GM18909 (cell line): ENCODE results near the gene IL12RB2.

Source experiments
- ATAC-seq: cut with Tn5 transposase; IDR thresholded peaks from one replicate; pipeline ENCODE4 v1.9.1; 2021; ENCODE audit warnings: mild to moderate bottlenecking; ENCODE audit not compliant: unreplicated experiment, poor library complexity

IL12RB2 gene

DNA sequence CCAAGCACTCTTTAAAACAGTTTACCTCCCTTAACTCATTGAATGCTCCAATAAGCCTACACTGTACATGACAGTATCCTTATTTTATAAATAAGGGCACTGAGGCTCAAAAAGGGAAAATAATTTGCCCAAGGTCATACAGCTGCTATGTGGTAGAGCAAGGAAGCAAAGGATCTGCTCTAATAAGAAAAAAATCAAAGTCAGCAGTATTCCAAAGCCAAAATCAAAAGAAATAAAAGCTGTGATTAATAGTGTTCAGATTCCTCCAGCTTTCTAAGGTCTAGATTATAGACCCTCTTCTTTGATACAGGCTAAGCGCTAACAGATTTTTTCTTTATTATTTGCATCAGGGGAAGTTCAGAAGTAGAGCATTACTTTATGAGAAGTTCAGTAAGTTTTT is 39.3 kb downstream of the IL12RB2 start:
- no peak for ATAC-seq

DNA sequence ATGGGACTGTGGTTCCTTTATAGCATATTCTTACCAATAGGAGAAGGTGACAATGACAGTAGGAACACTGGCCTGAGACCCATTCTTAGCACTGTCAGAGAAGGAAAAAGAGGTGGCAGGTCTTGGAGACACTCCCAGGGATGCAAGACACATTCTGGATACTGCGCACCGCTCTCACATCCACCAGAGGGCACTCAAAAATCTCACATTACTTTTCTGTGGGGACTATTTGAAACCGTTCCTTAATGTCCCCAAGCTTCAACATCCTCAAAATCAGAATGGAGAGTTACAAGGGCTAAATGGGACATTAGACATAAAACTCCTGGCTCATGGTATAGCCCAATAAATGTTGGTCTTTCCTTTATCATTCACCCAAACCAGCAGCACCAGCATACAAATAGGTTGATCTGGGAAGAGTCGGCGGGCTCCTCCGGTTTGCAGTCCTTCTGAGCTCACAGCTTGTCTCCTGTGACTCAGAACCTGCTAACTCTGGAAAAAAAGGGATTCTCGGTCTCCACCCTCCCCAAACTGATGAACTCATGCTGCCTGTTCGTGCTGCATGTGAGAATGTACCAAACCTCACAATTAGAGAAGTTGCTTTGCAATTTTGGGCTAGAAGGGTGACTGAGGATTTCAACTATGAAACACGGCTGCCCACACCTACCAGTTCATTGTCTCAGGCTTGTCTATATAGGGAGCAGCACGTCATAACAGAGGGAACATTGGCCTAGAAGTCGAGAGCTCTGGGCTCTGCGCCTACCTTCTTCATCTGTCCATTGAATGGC is 40.2 kb downstream of the IL12RB2 start:
- peak; percentile 48 for ATAC-seq

DNA sequence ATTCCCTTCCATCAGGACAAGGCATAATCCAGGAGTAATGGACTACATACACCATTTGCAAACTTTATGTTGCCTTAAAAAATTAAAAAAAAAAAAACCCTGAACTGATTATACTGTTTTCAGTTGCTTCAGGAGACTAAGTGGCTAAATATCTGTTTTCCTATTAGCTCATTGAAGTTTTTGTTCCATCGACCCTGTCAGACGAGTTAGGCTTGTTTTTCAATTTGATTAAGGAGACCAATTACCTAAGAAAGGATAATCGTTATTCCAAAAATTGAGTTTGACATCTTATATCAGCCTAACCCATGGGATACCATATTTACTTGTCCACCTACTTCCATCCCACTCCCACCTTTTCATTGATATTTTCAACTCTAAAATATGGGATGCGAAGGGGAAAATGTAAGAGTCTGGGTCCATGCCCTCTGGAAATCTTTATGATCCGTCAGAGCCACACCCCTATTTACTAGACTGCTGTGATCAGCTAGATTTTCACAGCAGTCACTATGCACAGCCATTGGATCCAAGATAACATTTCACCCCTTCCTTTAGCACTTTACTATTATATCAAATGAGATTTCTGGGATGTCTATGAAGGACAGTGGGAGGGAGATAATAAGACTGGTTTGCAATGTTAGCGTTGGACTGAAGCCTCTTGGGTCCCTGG is 41.0 kb downstream of the IL12RB2 start:
- ATAC-seq = no peak

- ATAC-seq = peak; percentile 67
These were observed 43.1 kb downstream of the IL12RB2 start for GRCh38 chr1:67350783-67351182.

DNA sequence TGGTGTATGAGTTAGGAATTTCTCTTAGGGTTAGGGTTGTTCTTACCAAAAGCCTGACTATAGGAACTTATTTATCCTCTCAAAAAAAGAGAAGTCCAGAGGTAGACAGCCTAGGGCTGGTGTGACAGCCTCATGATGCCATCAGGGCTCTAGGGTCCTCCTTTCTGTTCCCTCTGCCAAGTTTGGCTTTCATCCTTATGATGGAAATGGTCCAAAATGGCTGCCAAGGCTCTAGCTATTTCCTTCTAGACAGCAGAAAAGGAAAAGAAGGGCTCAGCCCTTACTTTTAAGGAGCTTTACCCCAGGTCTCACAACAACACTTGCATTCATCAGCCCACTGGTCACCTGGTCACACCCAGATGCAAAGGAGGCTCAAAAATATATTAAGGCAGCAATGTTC is 44.5 kb downstream of the IL12RB2 start:
- no peak for ATAC-seq

DNA sequence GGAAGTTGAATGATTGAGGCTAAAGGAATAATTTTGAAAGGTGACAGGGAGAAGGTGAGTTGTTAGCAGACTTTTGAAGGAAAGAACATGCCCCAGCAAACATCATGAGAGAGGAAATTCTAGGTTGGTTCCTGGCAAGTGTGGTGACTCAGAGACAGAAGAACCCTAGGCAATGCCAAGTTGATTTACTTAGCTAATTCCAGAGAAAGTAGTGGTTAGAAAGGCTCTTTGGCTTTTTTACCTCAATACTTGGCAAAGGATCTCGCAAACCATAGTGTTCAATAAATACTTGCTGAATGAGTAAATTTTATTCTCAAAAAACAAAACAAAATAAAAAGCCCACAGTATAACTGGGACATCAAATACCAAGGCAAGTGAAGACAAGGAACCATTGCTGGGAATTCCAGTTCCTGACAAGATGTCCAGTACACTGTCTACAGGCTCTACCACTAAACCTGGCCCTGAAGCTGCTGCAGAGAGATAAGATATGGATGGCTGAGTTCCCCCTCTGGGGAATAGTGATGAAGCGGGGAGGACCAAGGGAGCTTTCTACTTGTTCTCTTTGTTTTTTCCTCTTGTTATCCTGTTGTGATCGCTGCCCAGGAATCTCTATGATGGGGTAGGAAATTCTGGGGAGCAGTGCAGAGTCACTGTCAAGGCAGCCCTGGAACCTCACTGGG is 48.2 kb downstream of the IL12RB2 start:
- ATAC-seq = no peak

GRCh38 chr1:67359592-67359991 is 51.9 kb downstream of the IL12RB2 start:
- ATAC-seq = no peak

- ATAC-seq = no peak
These were observed 54.0 kb downstream of the IL12RB2 start for GRCh38 chr1:67361641-67362040.

DNA sequence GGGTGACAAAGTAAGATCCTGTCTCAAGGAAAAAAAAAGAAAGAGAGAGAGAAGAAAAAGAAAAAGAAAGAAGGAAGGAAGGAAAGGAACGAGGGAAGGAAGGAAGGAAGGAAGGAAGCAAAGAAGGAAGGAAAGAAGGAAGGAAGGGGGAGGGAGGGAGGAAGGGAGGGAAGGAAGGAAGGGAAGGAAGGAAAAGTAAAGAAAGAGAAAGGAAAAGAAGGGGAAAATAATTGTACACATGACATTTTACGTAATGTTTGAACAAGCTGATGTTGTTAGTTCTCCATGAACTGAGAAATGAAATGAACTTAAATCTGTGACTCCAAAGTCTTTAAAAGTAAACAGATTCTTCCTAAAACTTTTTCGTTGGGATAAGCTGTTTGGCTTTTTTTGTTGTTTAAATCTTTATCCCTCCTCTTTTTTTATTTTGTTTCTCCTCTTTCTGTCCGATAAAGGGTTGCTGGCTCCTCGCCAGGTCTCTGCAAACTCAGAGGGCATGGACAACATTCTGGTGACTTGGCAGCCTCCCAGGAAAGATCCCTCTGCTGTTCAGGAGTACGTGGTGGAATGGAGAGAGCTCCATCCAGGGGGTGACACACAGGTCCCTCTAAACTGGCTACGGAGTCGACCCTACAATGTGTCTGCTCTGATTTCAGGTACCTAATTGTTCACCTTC is 59.8 kb downstream of the IL12RB2 start:
- ATAC-seq = no peak

DNA sequence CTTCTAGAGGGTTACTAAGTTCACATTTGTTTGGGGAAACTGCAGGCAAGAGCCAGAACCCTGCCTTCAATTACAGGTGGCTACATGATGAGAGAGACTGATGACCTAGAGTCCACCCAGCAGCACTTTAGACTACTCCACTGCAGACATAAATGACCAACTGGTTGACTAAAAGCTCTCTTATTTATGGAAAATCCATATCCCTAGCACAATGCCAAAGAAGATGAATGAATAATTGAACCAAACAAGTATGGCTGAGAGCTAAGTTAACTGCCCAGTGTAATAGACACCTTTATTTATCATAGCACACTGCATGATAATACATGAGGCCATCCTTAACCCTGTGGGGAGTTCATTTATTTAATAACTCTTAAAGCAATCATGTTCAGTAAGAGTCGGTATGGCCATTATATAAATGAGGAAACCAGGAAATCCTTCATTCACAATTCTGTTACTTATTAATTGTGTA is 60.4 kb downstream of the IL12RB2 start:
- ATAC-seq = no peak

GRCh38 chr1:67371043-67371442 is 63.4 kb downstream of the IL12RB2 start:
- ATAC-seq = no peak

DNA sequence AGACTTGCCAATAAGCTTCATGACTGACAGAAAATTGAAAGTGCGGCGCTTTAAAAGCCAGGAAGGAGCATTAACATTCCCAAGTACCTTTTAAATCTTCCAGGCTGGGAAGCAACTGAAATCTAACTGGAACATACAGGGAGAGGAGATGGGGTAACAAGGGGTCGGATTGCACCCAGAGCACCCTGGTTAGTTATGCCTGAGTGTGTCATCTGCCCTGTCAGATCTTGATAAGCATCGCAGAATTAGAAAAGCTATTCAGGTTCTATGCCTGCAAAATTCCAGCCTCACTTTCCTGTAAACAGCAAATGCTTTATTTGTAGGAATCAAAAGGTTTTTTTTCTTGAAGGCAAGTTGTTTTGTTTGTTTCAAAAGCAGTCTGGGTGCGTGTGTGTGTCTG is 64.0 kb downstream of the IL12RB2 start:
- ATAC-seq = no peak

GRCh38 chr1:67372136-67372535 is 64.5 kb downstream of the IL12RB2 start:
- no peak for ATAC-seq

DNA sequence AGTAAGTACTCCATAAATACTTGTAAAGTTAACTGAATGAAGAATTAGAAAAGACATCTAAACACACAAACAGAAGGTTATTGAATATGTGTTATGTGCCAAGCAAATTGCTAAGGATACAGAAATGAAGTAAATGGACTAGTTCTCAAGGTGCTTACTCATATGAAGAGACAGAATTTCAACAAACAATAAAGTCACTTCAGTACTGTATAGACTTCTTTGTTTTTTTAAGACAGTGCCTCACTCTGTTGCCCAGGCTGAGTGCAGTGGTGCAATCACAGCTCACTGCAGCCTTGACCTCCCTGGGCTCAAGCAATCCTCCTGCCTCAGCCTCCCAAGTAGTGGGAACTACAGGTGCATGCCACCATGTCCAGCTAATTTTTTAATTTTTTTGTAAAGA is 65.2 kb downstream of the IL12RB2 start:
- ATAC-seq = no peak

GRCh38 chr1:67376381-67376780 is 68.7 kb downstream of the IL12RB2 start:
- ATAC-seq = no peak

DNA sequence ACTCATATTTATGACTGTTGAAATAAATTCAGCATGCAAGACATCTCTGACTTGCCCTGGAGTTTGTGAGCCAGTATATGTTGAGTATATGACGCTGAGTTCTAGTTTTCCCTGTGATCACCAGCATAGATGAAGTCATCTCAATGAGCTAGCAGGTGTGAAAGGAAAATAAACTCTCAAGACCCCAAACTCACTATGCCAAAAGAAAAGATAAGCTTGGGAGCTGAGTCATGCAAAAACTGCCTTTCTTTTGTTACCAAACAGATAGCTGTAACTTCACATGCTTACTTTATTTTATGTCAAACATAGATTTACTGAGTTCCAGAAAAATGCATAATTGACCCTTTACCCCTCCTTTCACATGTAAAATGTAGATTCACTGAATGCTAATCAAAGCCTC is 69.6 kb downstream of the IL12RB2 start:
- ATAC-seq = no peak

- ATAC-seq = no peak
These were observed 73.5 kb downstream of the IL12RB2 start for GRCh38 chr1:67381154-67381553.

GRCh38 chr1:67382292-67382691 is 74.6 kb downstream of the IL12RB2 start:
- no peak for ATAC-seq

DNA sequence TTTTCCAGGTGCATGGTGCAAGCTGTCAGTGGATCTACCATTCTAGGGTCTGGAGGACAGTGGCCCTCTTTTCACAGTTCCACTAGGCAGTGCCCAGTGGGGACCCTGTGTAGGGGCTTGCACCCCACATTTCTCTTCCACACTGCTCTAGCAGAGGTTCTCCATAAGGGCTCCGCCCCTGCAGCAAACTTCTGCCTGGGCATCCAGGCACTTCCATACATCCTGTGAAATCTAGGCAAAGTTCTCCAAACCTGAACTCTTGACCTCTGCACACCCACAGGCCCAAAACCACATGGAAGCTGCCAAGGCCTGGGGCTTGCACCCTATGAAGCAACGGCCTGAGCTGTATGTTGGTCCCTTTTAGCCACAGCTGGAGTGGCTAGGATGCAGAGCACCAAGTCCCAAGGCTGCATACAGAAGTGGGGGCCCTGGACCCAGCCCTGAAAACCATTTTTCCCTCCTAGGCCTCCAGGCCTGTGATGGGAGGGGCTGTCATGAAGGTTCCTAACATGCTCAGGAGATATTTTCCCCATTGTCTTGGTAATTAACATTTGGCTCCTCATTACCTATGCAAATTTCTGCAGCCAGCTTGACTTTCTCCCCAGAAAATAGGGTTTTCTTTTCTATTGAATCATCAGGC is 76.4 kb downstream of the IL12RB2 start:
- ATAC-seq = no peak
